ENCODE measurements around the gene NRCAM. TPM values are rescaled to one million over a fixed set of nuclear protein-coding genes. Genes with fewer than 3 reads are reported as not detected.
"Not testable (repeated sequence)": the region's sequence is repeated elsewhere in the genome, so short reads cannot be mapped to it uniquely, and the experiment has no call there.

NRCAM gene
- total RNA-seq, 1 experiment from 2014 or later = 2.7 TPM

DNA sequence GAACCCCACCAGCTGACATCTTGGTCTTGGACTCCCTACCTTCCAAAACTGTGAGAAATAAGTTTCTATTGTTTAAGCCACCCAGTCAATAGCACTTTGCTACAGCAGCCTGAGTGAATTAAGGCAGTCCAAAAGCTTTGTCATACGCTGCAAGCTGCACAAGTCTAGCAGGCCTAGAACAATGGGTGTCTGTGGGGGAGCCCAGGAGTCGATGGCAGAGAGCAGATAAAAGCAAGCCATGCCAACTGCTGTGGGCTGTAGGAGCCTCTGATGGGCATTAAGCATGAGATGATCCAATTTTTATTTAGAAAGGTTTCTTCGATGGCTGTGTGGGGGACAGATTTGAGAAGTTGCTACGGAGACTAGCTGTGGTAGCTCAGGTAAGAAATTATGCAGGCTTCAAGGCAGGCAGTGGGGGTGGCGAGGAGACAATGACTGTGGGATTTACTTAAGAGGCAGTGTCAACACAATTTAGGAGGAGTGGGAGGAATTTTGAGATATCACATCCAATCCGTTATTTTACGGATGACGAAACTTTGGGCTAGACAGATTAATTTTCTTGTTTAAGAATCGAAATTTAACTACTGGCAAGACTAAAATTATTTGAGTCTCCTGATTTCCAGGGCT lies 110.4 kb downstream of the NRCAM start (continued):
- TF ChIP-seq, protein P1, sequence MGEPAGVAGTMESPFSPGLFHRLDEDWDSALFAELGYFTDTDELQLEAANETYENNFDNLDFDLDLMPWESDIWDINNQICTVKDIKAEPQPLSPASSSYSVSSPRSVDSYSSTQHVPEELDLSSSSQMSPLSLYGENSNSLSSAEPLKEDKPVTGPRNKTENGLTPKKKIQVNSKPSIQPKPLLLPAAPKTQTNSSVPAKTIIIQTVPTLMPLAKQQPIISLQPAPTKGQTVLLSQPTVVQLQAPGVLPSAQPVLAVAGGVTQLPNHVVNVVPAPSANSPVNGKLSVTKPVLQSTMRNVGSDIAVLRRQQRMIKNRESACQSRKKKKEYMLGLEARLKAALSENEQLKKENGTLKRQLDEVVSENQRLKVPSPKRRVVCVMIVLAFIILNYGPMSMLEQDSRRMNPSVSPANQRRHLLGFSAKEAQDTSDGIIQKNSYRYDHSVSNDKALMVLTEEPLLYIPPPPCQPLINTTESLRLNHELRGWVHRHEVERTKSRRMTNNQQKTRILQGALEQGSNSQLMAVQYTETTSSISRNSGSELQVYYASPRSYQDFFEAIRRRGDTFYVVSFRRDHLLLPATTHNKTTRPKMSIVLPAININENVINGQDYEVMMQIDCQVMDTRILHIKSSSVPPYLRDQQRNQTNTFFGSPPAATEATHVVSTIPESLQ (CRISPR knock-in tag; IDR thresholded peaks at IDR 0.05) = no peak

DNA sequence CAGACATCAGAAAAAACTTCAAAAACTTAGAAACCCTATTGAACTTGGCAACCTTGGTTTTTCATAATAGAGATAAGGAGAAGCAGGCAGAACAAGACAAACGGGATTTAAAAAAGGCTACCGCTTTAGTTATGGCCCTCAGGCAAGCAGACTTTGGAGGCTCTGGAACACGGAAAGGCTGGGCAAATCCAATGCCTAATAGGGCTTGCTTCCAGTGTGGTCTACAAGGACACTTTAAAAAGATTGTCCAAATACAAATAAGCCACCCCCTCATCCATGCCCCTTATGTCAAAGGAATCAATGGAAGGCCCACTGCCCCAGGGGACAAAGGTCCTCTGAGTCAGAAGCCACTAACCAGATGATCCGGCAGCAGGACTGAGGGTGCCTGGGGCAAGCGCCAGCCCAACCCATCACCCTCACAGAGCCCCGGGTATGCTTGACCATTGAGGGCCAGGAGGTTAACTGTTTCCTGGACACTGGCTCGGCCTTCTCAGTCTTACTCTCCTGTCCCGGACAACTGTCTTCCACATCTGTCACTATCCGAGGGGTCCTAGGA lies 115.3 kb downstream of the NRCAM start:
- no peak for DNase-seq (ENCODE audit: low spot score)
- ChIA-PET POLR2A (no interaction called here), CTCF (no interaction called here)
- H3K4me3 Mint-ChIP-seq = no peak overlapping the region
- TF ChIP-seq, protein P2, sequence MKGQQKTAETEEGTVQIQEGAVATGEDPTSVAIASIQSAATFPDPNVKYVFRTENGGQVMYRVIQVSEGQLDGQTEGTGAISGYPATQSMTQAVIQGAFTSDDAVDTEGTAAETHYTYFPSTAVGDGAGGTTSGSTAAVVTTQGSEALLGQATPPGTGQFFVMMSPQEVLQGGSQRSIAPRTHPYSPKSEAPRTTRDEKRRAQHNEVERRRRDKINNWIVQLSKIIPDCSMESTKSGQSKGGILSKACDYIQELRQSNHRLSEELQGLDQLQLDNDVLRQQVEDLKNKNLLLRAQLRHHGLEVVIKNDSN (CRISPR knock-in tag; IDR thresholded peaks at IDR 0.05) = no peak
- TF ChIP-seq, protein P3, sequence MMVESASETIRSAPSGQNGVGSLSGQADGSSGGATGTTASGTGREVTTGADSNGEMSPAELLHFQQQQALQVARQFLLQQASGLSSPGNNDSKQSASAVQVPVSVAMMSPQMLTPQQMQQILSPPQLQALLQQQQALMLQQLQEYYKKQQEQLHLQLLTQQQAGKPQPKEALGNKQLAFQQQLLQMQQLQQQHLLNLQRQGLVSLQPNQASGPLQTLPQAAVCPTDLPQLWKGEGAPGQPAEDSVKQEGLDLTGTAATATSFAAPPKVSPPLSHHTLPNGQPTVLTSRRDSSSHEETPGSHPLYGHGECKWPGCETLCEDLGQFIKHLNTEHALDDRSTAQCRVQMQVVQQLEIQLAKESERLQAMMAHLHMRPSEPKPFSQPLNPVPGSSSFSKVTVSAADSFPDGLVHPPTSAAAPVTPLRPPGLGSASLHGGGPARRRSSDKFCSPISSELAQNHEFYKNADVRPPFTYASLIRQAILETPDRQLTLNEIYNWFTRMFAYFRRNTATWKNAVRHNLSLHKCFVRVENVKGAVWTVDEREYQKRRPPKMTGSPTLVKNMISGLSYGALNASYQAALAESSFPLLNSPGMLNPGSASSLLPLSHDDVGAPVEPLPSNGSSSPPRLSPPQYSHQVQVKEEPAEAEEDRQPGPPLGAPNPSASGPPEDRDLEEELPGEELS (CRISPR knock-in tag; IDR thresholded peaks at IDR 0.05) = no peak
- TF ChIP-seq ZBTB21 (CRISPR knock-in tag; IDR thresholded peaks at IDR 0.05; ENCODE audit: borderline replicate concordance) (no peak), NR3C1 (CRISPR knock-in tag; conservative IDR thresholded peaks at IDR 0.05; ENCODE audit: low read depth) (no peak), GTF2I (CRISPR knock-in tag; conservative IDR thresholded peaks at IDR 0.05) (no peak), CBFB (CRISPR knock-in tag; IDR thresholded peaks at IDR 0.05; ENCODE audit: low read depth) (no peak), GABPB1 (CRISPR knock-in tag; IDR thresholded peaks at IDR 0.05) (no peak; the same call in 1 of the 2 replicates), ZNF121 (CRISPR knock-in tag; IDR thresholded peaks at IDR 0.05) (no peak), RORB (CRISPR knock-in tag; IDR thresholded peaks at IDR 0.05) (no peak), ESRRA (CRISPR knock-in tag; IDR thresholded peaks at IDR 0.05; ENCODE audit: borderline replicate concordance) (no peak), ATF1 (CRISPR knock-in tag; IDR thresholded peaks at IDR 0.05) (no peak), ZNF671 (CRISPR knock-in tag; IDR thresholded peaks at IDR 0.05) (no peak)
- TF ChIP-seq, protein P1 (CRISPR knock-in tag; IDR thresholded peaks at IDR 0.05) = no peak
- TF ChIP-seq, protein P4, sequence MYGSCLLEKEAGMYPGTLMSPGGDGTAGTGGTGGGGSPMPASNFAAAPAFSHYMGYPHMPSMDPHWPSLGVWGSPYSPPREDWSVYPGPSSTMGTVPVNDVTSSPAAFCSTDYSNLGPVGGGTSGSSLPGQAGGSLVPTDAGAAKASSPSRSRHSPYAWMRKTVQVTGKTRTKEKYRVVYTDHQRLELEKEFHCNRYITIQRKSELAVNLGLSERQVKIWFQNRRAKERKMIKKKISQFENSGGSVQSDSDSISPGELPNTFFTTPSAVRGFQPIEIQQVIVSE (CRISPR knock-in tag; IDR thresholded peaks at IDR 0.05; ENCODE audit: borderline replicate concordance) = no peak
- TF ChIP-seq, protein P5, sequence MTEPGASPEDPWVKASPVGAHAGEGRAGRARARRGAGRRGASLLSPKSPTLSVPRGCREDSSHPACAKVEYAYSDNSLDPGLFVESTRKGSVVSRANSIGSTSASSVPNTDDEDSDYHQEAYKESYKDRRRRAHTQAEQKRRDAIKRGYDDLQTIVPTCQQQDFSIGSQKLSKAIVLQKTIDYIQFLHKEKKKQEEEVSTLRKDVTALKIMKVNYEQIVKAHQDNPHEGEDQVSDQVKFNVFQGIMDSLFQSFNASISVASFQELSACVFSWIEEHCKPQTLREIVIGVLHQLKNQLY (CRISPR knock-in tag; IDR thresholded peaks at IDR 0.05) = no peak
- TF ChIP-seq, protein P6, sequence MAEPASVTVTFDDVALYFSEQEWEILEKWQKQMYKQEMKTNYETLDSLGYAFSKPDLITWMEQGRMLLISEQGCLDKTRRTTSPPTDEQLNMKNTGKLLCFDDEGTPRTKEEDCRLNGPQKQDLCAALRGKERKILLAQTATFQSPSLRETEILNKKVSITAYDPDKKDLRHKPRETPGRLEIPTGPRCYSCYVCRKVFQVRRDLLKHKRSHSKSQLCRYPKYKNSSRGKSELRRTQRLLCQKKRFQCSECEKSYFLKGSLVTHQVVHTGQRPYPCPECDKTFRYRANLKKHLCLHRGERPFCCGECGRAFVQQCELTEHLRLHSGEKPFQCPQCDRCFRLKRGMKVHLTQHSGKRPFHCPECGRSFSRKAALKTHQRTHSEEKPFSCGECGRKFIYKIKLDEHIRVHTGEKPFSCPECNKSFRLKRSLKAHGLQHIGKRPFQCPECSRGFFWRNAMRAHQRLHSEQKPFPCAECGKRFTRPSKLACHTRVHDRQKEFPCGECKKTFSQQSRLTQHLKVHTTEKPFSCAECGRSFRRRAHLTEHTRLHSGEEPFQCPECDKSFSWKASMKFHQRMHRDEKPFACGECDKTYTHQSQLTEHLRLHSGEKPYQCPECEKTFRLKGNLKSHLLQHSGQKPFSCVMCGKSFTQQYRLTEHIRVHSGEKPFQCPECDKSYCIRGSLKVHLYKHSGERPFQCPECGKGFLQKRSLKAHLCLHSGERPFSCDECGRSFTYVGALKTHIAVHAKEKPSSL (CRISPR knock-in tag; conservative IDR thresholded peaks at IDR 0.05) = no peak
- TF ChIP-seq, protein P7, sequence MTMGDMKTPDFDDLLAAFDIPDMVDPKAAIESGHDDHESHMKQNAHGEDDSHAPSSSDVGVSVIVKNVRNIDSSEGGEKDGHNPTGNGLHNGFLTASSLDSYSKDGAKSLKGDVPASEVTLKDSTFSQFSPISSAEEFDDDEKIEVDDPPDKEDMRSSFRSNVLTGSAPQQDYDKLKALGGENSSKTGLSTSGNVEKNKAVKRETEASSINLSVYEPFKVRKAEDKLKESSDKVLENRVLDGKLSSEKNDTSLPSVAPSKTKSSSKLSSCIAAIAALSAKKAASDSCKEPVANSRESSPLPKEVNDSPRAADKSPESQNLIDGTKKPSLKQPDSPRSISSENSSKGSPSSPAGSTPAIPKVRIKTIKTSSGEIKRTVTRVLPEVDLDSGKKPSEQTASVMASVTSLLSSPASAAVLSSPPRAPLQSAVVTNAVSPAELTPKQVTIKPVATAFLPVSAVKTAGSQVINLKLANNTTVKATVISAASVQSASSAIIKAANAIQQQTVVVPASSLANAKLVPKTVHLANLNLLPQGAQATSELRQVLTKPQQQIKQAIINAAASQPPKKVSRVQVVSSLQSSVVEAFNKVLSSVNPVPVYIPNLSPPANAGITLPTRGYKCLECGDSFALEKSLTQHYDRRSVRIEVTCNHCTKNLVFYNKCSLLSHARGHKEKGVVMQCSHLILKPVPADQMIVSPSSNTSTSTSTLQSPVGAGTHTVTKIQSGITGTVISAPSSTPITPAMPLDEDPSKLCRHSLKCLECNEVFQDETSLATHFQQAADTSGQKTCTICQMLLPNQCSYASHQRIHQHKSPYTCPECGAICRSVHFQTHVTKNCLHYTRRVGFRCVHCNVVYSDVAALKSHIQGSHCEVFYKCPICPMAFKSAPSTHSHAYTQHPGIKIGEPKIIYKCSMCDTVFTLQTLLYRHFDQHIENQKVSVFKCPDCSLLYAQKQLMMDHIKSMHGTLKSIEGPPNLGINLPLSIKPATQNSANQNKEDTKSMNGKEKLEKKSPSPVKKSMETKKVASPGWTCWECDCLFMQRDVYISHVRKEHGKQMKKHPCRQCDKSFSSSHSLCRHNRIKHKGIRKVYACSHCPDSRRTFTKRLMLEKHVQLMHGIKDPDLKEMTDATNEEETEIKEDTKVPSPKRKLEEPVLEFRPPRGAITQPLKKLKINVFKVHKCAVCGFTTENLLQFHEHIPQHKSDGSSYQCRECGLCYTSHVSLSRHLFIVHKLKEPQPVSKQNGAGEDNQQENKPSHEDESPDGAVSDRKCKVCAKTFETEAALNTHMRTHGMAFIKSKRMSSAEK (CRISPR knock-in tag; IDR thresholded peaks at IDR 0.05; ENCODE audit: borderline replicate concordance) = no peak
- H3K36me3 Mint-ChIP-seq = no peaks in the 10 kb centered on the region; the same call in 1 of the 2 replicates
- H3K27me3 Mint-ChIP-seq (ENCODE audit: low read depth) = no peaks in the 10 kb centered on the region
- no peak overlapping the region for H3K27ac Mint-ChIP-seq
- peaks cover 11% of the 10 kb centered on the region for H3K9me3 Mint-ChIP-seq
- ATAC-seq = no peak
- peaks cover 6% of the 10 kb centered on the region for H3K4me1 Mint-ChIP-seq

DNA sequence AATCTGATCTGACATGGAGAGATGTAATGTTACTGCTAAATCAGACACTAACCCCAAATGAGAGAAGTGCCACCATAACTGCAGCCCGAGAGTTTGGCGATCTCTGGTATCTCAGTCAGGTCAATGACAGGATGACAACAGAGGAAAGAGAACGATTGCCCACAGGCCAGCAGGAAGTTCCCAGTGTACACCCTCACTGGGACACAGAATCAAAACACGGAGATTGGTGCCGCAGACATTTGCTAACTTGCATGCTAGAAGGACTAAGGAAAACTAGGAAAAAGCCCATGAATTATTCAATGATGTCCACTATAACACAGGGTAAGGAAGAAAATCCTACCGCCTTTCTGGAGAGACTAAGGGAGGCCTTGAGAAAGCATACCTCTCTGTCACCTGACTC lies 115.8 kb downstream of the NRCAM start:
- CTCF ChIA-PET; H3K27me3 Mint-ChIP-seq (ENCODE audit: low read depth); POLR2A ChIA-PET; ATAC-seq; H3K36me3 Mint-ChIP-seq; H3K4me1 Mint-ChIP-seq; H3K27ac Mint-ChIP-seq; DNase-seq (ENCODE audit: low spot score); H3K4me3 Mint-ChIP-seq: not testable (repeated sequence)
- H3K9me3 Mint-ChIP-seq = peaks cover 11% of the 10 kb centered on the region
